RWPE1 (cell line): Measurements from ENCODE around the gene FRYL.
A peak's percentile ranks its signal among the peaks of the same experiment; 100 is the strongest.
"Not testable (repeated sequence)": the region's sequence is repeated elsewhere in the genome, so short reads cannot be mapped to it uniquely, and the experiment has no call there.

Experiments
- CTCF ChIA-PET: fragments of 350-600 bp; sonication (Branson Sonifier 250); formaldehyde crosslinking; extraction: SDS; loops from one replicate; lab custom pipeline; 2021; lab: Yijun Ruan, JAX
- POLR2A ChIA-PET: fragments of 400-600 bp; formaldehyde crosslinking; extraction: SDS; loops from one replicate; lab custom pipeline; 2020; ENCODE audit warnings: antibody characterized with exemption; ENCODE audit not compliant: low non-redundant PET; lab: Yijun Ruan, JAX
- DNase-seq: peaks from one replicate; pipeline ENCODE4 v3.0.0; 2012; ENCODE audit warnings: low spot score
- H3K27ac ChIP-seq: fragments of 450-650 bp; 2 replicates; pipeline ENCODE4 v1.5.1; 2017
- TF ChIP-seq, protein P1 (sequence below): fragments of 450-650 bp; conservative IDR thresholded peaks from 2 replicates; pipeline ENCODE4 v1.5.1; 2017; ENCODE audit warnings: low read depth, mild to moderate bottlenecking

Gene FRYL

DNA sequence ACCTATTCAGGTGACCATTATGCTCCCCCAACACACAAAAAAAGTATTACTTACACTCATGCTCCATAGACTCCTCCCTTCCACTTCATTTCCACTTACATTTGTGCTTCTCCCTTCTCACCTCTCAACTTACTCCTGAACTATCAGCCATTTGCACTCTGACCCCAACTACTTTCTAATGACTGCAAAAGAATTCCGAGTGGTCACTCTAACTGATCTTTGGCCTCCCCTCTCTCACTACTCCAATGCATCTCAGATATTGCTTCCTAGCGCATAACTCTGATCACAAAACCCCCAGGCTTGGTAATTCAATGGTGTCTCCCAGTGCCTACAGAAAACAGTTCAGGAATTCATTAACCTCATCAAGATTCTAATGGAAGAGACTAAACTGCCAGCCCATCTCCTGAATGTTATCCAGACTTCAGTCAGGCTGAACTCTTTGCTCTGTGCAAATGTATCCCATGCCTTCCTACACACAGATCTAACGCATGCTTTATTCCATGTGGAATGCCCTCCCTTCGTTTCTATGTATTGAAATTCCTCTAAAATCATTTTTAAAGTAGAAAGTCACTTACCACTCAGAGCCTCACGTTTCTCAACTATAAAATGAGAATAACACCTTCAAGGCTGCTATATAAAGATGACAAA is 61.1 kb downstream of the FRYL start:
- DNase-seq: no peak
- POLR2A ChIA-PET: no interaction called here
- H3K27ac ChIP-seq: no peak overlapping the region

DNA sequence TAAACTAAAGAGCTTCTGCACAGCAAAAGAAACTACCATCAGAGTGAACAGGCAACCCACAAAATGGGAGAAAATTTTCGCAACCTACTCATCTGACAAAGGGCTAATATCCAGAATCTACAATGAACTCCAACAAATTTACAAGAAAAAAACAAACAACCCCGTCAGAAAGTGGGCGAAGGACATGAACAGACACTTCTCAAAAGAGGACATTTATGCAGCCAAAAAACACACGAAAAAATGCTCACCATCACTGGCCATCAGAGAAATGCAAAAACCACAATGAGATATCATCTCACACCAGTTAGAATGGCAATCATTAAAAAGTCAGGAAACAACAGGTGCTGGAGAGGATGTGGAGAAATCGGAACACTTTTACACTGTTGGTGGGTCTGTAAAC is 63.8 kb downstream of the FRYL start:
- H3K27ac ChIP-seq, DNase-seq, CTCF ChIA-PET, POLR2A ChIA-PET: not testable (repeated sequence)

More for the DNA sequence above, 61.1 kb downstream of the FRYL start:
- CTCF ChIA-PET: no interaction called here
- TF ChIP-seq, protein P1, sequence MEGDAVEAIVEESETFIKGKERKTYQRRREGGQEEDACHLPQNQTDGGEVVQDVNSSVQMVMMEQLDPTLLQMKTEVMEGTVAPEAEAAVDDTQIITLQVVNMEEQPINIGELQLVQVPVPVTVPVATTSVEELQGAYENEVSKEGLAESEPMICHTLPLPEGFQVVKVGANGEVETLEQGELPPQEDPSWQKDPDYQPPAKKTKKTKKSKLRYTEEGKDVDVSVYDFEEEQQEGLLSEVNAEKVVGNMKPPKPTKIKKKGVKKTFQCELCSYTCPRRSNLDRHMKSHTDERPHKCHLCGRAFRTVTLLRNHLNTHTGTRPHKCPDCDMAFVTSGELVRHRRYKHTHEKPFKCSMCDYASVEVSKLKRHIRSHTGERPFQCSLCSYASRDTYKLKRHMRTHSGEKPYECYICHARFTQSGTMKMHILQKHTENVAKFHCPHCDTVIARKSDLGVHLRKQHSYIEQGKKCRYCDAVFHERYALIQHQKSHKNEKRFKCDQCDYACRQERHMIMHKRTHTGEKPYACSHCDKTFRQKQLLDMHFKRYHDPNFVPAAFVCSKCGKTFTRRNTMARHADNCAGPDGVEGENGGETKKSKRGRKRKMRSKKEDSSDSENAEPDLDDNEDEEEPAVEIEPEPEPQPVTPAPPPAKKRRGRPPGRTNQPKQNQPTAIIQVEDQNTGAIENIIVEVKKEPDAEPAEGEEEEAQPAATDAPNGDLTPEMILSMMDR: no peak

DNA sequence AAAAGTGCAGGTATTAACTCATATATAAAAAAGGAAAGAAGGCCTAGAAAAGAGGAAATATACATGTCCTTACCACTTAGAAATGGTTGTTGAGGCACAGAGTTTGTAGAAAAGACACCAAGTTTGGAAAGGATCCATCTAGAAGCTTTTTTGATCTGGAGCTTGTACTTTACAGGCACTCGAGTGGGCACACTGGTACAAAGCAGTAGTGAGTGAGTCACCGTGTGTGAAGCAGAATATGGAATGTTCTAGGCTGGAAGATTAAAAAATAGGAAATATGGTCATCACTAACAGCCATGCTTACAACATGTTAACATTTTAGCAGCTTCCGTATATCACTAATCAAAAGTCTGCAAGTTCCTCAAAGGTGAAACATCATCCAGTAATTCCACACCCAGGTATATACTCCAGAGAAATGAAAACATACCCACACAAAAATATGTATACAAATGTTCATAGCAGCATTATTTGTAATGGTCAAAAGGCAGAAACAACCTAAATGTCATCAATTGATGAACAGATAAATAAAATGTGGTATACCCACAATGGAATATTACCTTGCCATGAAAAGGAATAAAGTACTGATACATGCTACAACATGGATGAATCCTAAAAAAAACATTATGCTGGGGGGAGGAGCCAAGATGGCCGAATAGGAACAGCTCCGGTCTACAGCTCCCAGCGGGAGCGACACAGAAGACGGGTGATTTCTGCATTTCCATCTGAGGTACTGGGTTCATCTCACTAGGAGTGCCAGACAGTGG is 69.5 kb downstream of the FRYL start:
- POLR2A ChIA-PET: no interaction called here
- CTCF ChIA-PET: no interaction called here
- peak overlapping the region; percentile 40 for H3K27ac ChIP-seq
- DNase-seq: no peak
- TF ChIP-seq, protein P1: no peak

DNA sequence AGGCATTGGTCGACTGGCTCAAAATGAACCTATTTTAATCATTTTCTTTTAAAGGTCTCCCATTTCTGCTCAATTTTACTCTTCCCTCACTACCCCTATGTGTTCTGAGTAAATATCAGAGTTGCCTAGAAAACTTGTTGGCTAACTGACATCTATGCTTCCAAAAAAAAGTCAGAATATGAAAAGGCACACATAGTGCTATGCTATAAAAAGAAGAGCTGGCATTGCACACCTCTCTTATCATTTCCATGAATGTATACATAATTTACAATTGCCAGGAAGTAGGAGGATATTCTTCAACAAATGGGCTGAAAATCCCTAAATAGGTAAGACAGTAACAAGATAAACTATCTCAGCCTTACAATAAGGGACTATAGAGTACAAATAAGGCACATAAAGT is 70.2 kb downstream of the FRYL start:
- TF ChIP-seq, protein P1: no peak
- POLR2A ChIA-PET: no interaction called here
- no peak for DNase-seq
- CTCF ChIA-PET: no interaction called here
- no peak overlapping the region for H3K27ac ChIP-seq

DNA sequence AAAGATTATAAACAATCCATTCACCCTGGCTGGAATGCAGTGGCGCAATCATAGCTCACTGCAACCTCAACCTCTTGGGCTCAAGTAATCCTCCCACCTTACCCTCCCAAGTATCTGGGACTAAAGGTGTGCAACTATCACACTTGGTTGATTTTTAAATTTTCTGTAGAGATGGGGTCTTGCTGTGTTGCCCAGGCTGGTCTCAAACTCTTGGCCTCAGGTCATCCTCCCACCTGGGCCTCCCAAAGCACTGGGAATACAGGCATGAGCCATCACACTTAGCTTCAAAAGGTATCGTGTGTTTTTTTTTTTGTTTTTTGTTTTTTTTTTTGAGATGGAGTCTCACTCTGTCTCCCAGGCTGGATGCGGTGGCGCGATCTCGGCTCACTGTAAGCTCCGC is 71.5 kb downstream of the FRYL start:
- H3K27ac ChIP-seq: no peak overlapping the region
- TF ChIP-seq, protein P1: no peak
- POLR2A ChIA-PET: interaction anchor here (0.6 kb wide), 1 partner anchor 64 kb away, joined by 10 read pairs; no protein-coding TSS in a partner anchor
- no peak for DNase-seq
- CTCF ChIA-PET: no interaction called here

DNA sequence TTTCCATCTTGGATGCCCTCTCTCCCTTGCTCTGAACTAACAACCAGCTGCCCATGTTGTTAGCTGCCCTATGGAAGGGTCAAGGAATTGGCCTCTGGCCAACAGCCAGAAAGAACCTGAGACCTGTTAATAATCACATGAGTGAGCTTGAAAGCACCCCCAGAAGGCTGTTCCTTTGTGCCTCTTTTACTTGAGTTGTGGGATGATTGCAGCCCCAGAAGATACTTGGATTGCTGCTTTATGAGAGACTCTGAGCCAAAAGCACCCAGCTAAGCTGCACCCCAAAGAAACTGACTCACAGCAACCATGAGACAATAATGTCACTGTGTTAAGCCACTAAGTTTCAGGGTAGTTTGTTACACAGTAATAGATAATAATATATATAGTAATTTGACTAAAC is 73.3 kb downstream of the FRYL start:
- POLR2A ChIA-PET: no interaction called here
- CTCF ChIA-PET: interaction anchor here (0.6 to 1.1 kb wide), 4 partner anchors 59 to 452 kb away, joined by 3 to 4 read pairs (median 4); no protein-coding TSS in a partner anchor
- no peak overlapping the region for H3K27ac ChIP-seq
- DNase-seq: no peak
- TF ChIP-seq, protein P1: no peak

DNA sequence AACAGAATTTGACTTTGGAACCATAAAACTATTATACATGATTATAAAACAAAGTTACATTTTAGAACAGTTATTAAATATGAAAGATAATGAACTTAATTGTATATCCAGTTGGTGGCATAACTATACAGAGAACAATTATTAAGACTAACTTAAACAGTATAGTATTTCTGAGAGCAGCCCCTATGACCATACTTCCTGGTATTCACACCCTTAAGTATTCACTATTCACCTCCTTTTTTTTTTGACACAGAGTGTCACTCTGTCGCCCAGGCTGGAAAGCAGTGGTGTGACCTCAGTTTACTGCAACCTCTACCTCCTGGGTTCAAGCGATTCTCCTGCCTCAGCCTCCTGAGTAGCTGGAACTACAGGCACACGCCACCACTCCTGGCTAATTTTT is 74.5 kb downstream of the FRYL start:
- DNase-seq: no peak
- CTCF ChIA-PET: no interaction called here
- POLR2A ChIA-PET: no interaction called here
- H3K27ac ChIP-seq: no peak overlapping the region
- TF ChIP-seq, protein P1: no peak
